K562 (cell line): ENCODE data around the gene NUP43. TPM values are rescaled to one million over a fixed set of nuclear protein-coding genes. Genes with fewer than 3 reads are reported as not detected.

ENCODE experiments used
- ATF6 ChIP-seq: sonication (generic); formaldehyde crosslinking; IDR thresholded peaks from 2 replicates; pipeline ENCODE4 v1.4.0; 2020; ENCODE audit warnings: mild to moderate bottlenecking, missing genetic modification reagents
- BRCA1 ChIP-seq, 2 experiments: fragments of 450-650 bp in 1 of 2; sonication (generic) in 1 of 2; formaldehyde crosslinking in 1 of 2; IDR thresholded peaks; 2 replicates each; pipeline versions ENCODE4 v1.5.0 to v1.6.1; 2017 to 2020; ENCODE audit warnings: mild to moderate bottlenecking in 1 of 2, missing genetic modification reagents in 1 of 2
- ELF1 ChIP-seq: fragments of 200-800 bp; sonication (Bioruptor generic); IDR thresholded peaks from 2 replicates; pipeline ENCODE4 v1.6.1; 2016; ENCODE audit warnings: missing genetic modification characterization, missing compliant biosample characterization
- ETS1 ChIP-seq: conservative IDR thresholded peaks from 2 replicates; pipeline ENCODE4 v1.6.1; 2011; ENCODE audit warnings: low read depth, mild to moderate bottlenecking, low read length; ENCODE audit not compliant: control insufficient read depth
- FOXA1 ChIP-seq: fragments of 450-650 bp; IDR thresholded peaks from 2 replicates; pipeline ENCODE4 v1.6.1; 2016; ENCODE audit warnings: mild to moderate bottlenecking, borderline replicate concordance
- FUS ChIP-seq: fragments of 200-400 bp; formaldehyde crosslinking; optimal IDR thresholded peaks from 2 replicates; pipeline ENCODE3; 2017; ENCODE audit warnings: low read depth, low read length
- GATAD2B ChIP-seq: fragments of 450-650 bp; IDR thresholded peaks from 2 replicates; pipeline ENCODE4 v1.6.1; 2017; ENCODE audit warnings: mild to moderate bottlenecking, borderline replicate concordance
- HBP1 ChIP-seq: fragments of 450-650 bp; formaldehyde crosslinking; IDR thresholded peaks from 2 replicates; pipeline ENCODE4 v1.4.0; 2022; ENCODE audit warnings: missing genetic modification characterization
- HDAC3 ChIP-seq: fragments of 450-650 bp; IDR thresholded peaks from 2 replicates; pipeline ENCODE4 v1.6.1; 2018; ENCODE audit warnings: borderline replicate concordance, mild to moderate bottlenecking, moderate library complexity; ENCODE audit not compliant: partially characterized antibody
- HDGF ChIP-seq: fragments of 450-650 bp; IDR thresholded peaks from 2 replicates; pipeline ENCODE4 v1.6.1; 2016
- KDM2B ChIP-seq: fragments of 250-450 bp; sonication (Bioruptor Pico); IDR thresholded peaks from 2 replicates; pipeline ENCODE4 v1.8.0; 2021; ENCODE audit warnings: mild to moderate bottlenecking, moderate library complexity
- NFRKB ChIP-seq: fragments of 450-650 bp; IDR thresholded peaks from 2 replicates; pipeline ENCODE4 v1.6.1; 2016; ENCODE audit warnings: low read depth
- NR2F6 ChIP-seq: fragments of 450-650 bp; formaldehyde crosslinking; IDR thresholded peaks from 2 replicates; pipeline ENCODE4 v1.4.0; 2020; ENCODE audit warnings: mild to moderate bottlenecking
- PHF21A ChIP-seq: fragments of 450-650 bp; IDR thresholded peaks from 2 replicates; pipeline ENCODE4 v1.6.1; 2017; ENCODE audit warnings: low read depth, borderline replicate concordance
- SMAD1 ChIP-seq: fragments of 150-350 bp; IDR thresholded peaks from 2 replicates; pipeline ENCODE4 v1.6.1; 2014; ENCODE audit warnings: low read length, low read depth; ENCODE audit not compliant: partially characterized antibody
- SRSF1 ChIP-seq: fragments of 200-400 bp; formaldehyde crosslinking; IDR thresholded peaks from 2 replicates; pipeline ENCODE4 v1.6.1; 2017; ENCODE audit warnings: mild to moderate bottlenecking, low read depth, low read length, moderate library complexity
- SRSF3 ChIP-seq: fragments of 200-400 bp; formaldehyde crosslinking; IDR thresholded peaks from 2 replicates; pipeline ENCODE4 v1.6.1; 2016; ENCODE audit warnings: mild to moderate bottlenecking, low read length, moderate library complexity; ENCODE audit not compliant: insufficient read depth
- ZKSCAN1 ChIP-seq: fragments of 150-350 bp; IDR thresholded peaks from 2 replicates; pipeline ENCODE4 v1.6.1; 2016; ENCODE audit warnings: low read depth, low read length
- ZNF217 ChIP-seq: sonication (generic); formaldehyde crosslinking; IDR thresholded peaks from 2 replicates; pipeline ENCODE4 v1.8.0; 2022; ENCODE audit warnings: mild to moderate bottlenecking, missing genetic modification reagents
- ZNF239 ChIP-seq: fragments of 250-450 bp; sonication (Bioruptor Pico); IDR thresholded peaks from 2 replicates; pipeline ENCODE4 v1.4.0; 2020; ENCODE audit warnings: mild to moderate bottlenecking
- ZNF584 ChIP-seq: fragments of 200-800 bp; sonication (Bioruptor generic); IDR thresholded peaks from 2 replicates; pipeline ENCODE4 v1.6.1; 2016; ENCODE audit warnings: low read depth, mild to moderate bottlenecking, missing genetic modification characterization, missing compliant biosample characterization
- ZNF699 ChIP-seq: fragments of 250-450 bp; sonication (Bioruptor Pico); IDR thresholded peaks from 2 replicates; pipeline ENCODE4 v1.8.0; 2021; ENCODE audit warnings: mild to moderate bottlenecking, moderate library complexity; ENCODE audit not compliant: insufficient replicate concordance
- ZNF76 ChIP-seq: fragments of 250-450 bp; sonication (Bioruptor Pico); IDR thresholded peaks from 2 replicates; pipeline ENCODE4 v1.4.0; 2020; ENCODE audit warnings: mild to moderate bottlenecking, moderate library complexity, borderline replicate concordance
- polyA plus RNA-seq, 8 experiments: library from polyadenylated mRNA; depleted of rRNA in 4 of 8; stranded (reverse) in 5 of 8; unstranded in 3 of 8; fragments of >200 nt; fragmentation: Nextera tagmentation in 2 of 8; fragmentation: Illumina TruSeq in 1 of 8; extraction: Ambion mirVana in 2 of 8; extraction: Trizol in 1 of 8; gene quantifications; 2 replicates each; pipeline versions ENCODE4 v1.2.1 to v1.2.3, GENCODE V29; 2011 to 2014; ENCODE audit warnings: inconsistent platforms in 1 of 8, missing spikeins in 1 of 8
- total RNA-seq, 7 experiments: library from RNA; depleted of rRNA in 6 of 7; stranded (reverse); fragments of >200 nt in 6 of 7; fragmentation: Illumina TruSeq in 2 of 7; extraction: Trizol in 2 of 7; gene quantifications; 2 replicates each; pipeline versions ENCODE4 v1.2.1 to v1.2.3, GENCODE V29; 2011 to 2021; ENCODE audit warnings: low replicate concordance in 1 of 7

NUP43 gene
- total and polyA plus RNA-seq, 9 of the 15 experiments (the other 6 are each of a cell fraction or from before 2014, with no cell fraction given), result 28.9 to 136 (median 67.4) TPM

- TF ChIP-seq HBP1 (peak; percentile 80; the same call in 1 of the 2 replicates), ETS1 (peak; percentile 92), ZNF699 (CRISPR knock-in tag) (no peak), ELF1 (tag) (peak; percentile 73), GATAD2B (no peak), FOXA1 (no peak), SRSF1 (no peak), SMAD1 (peak; percentile 83), ZNF76 (CRISPR knock-in tag) (peak; percentile 89), ATF6 (no peak; the same call in none of the 2 replicates), NR2F6 (no peak), BRCA1 (IDR thresholded peaks at IDR 0.05) (no peak), BRCA1 (CRISPR knock-in tag; IDR thresholded peaks at IDR 0.05) (no peak), HDGF (no peak), KDM2B (CRISPR knock-in tag) (no peak; the same call in 1 of the 2 replicates), PHF21A (peak; percentile 17; the same call in 1 of the 2 replicates), ZNF217 (no peak), ZNF239 (CRISPR knock-in tag) (no peak), NFRKB (peak; percentile 93), HDAC3 (no peak), FUS (peak; percentile 58), SRSF3 (no peak), ZNF584 (CRISPR knock-in tag) (no peak), ZKSCAN1 (peak; percentile 56; the same call in 1 of the 2 replicates)
Observed at GRCh38 chr6:149717588-149718458, 28.5 kb downstream of the NUP43 start, which contains the start of gene LATS1 (continued).
